Measurements from ENCODE around the gene TCOF1.
A peak's percentile ranks its signal among the peaks of the same experiment; 100 is the strongest.

Gene TCOF1

GRCh38 chr5:150395688-150395975, 38.1 kb downstream of the TCOF1 start:
- ChIA-PET CTCF (no interaction called here), POLR2A (ENCODE audit: low non-redundant PET) (no interaction called here)
- no peak overlapping the region for H3K27ac ChIP-seq
- TF ChIP-seq CTCF (conservative IDR thresholded peaks at IDR 0.05; ENCODE audit: low read depth) = no peak
- DNase-seq (ENCODE audit: low spot score) = no peak

GRCh38 chr5:150396267-150396666, 38.8 kb downstream of the TCOF1 start:
- ChIA-PET POLR2A (ENCODE audit: low non-redundant PET) (no interaction called here), CTCF (interaction anchor here (0.6 to 1.7 kb wide), 2 partner anchors 40 to 260 kb away, joined by 3 to 8 read pairs; no protein-coding TSS in a partner anchor)
- DNase-seq (ENCODE audit: low spot score) = no peak
- no peak for TF ChIP-seq CTCF (conservative IDR thresholded peaks at IDR 0.05; ENCODE audit: low read depth)
- no peak overlapping the region for H3K27ac ChIP-seq

GRCh38 chr5:150397146-150397781, 39.8 kb downstream of the TCOF1 start:
- POLR2A ChIA-PET (ENCODE audit: low non-redundant PET) = no interaction called here
- TF ChIP-seq CTCF (conservative IDR thresholded peaks at IDR 0.05; ENCODE audit: low read depth) = no peak
- CTCF ChIA-PET = interaction anchor here (0.6 to 1.7 kb wide), 3 partner anchors 39 to 187 kb away, joined by 3 to 8 read pairs (median 7); no protein-coding TSS in a partner anchor
- peak overlapping the region; percentile 24 for H3K27ac ChIP-seq
- no peak for DNase-seq (ENCODE audit: low spot score)

GRCh38 chr5:150397782-150398721, 40.6 kb downstream of the TCOF1 start:
- ChIA-PET POLR2A (ENCODE audit: low non-redundant PET) (no interaction called here), CTCF (interaction anchor here (0.6 to 2.4 kb wide), 6 partner anchors 12 to 188 kb away, joined by 3 to 12 read pairs (median 6); no protein-coding TSS in a partner anchor)
- no peak for DNase-seq (ENCODE audit: low spot score)
- TF ChIP-seq CTCF (conservative IDR thresholded peaks at IDR 0.05; ENCODE audit: low read depth) = no peak
- peak overlapping the region; percentile 24 for H3K27ac ChIP-seq

GRCh38 chr5:150398722-150399523, 41.4 kb downstream of the TCOF1 start:
- no peak for TF ChIP-seq CTCF (conservative IDR thresholded peaks at IDR 0.05; ENCODE audit: low read depth)
- ChIA-PET CTCF (interaction anchor here (0.5 to 2.4 kb wide), 6 partner anchors 13 to 142 kb away, joined by 3 to 12 read pairs (median 4); no protein-coding TSS in a partner anchor), POLR2A (ENCODE audit: low non-redundant PET) (interaction anchor here (0.6 kb wide), 1 partner anchor 19 kb away, joined by 5 read pairs; no protein-coding TSS in a partner anchor)
- H3K27ac ChIP-seq = peak overlapping the region; percentile 24
- no peak for DNase-seq (ENCODE audit: low spot score)
